Activated naive CD8-positive, alpha-beta T cell (primary cell): ENCODE data around the gene CD80.
A peak's percentile ranks its signal among the peaks of the same experiment; 100 is the strongest.
"Not testable (repeated sequence)": the region's sequence is repeated elsewhere in the genome, so short reads cannot be mapped to it uniquely, and the experiment has no call there.

Experiments used
- H3K27ac Mint-ChIP-seq: one replicate; pipeline ENCODE4 v1.8.0; 2021; ENCODE audit warnings: mixed read lengths
- H3K27me3 Mint-ChIP-seq: one replicate; pipeline ENCODE4 v1.8.0; 2021; ENCODE audit warnings: mixed read lengths
- H3K36me3 Mint-ChIP-seq: one replicate; pipeline ENCODE4 v1.8.0; 2021; ENCODE audit warnings: mixed read lengths
- H3K4me1 Mint-ChIP-seq: one replicate; pipeline ENCODE4 v1.8.0; 2021; ENCODE audit warnings: low read depth, mixed read lengths
- H3K4me3 Mint-ChIP-seq: one replicate; pipeline ENCODE4 v1.8.0; 2021; ENCODE audit warnings: mild to moderate bottlenecking, mixed read lengths
- H3K9me3 Mint-ChIP-seq: one replicate; pipeline ENCODE4 v1.8.0; 2021; ENCODE audit warnings: low read depth, mixed read lengths

Gene CD80

GRCh38 chr3:119590706-119591105 is 31.3 kb upstream of the CD80 start:
- Mint-ChIP-seq H3K27ac (no peak overlapping the region), H3K4me1 (peaks cover 6% of the 10 kb centered on the region), H3K9me3 (no peaks in the 10 kb centered on the region), H3K27me3 (peaks cover 12% of the 10 kb centered on the region), H3K36me3 (no peaks in the 10 kb centered on the region), H3K4me3 (no peak overlapping the region)

GRCh38 chr3:119589102-119589773 is 29.8 kb upstream of the CD80 start:
- peaks cover 6% of the 10 kb centered on the region for H3K4me1 Mint-ChIP-seq
- H3K27ac Mint-ChIP-seq: no peak overlapping the region
- H3K36me3 Mint-ChIP-seq: no peaks in the 10 kb centered on the region
- H3K27me3 Mint-ChIP-seq: peaks cover 12% of the 10 kb centered on the region
- no peak overlapping the region for H3K4me3 Mint-ChIP-seq
- no peaks in the 10 kb centered on the region for H3K9me3 Mint-ChIP-seq

GRCh38 chr3:119588112-119588511 is 28.7 kb upstream of the CD80 start:
- H3K4me1 Mint-ChIP-seq: peaks cover 6% of the 10 kb centered on the region
- H3K27ac Mint-ChIP-seq: no peak overlapping the region
- no peaks in the 10 kb centered on the region for H3K36me3 Mint-ChIP-seq
- no peak overlapping the region for H3K4me3 Mint-ChIP-seq
- no peaks in the 10 kb centered on the region for H3K9me3 Mint-ChIP-seq
- H3K27me3 Mint-ChIP-seq: peaks cover 10% of the 10 kb centered on the region

- Mint-ChIP-seq H3K4me1 (peaks cover 10% of the 10 kb centered on the region), H3K27ac (no peak overlapping the region), H3K4me3 (no peak overlapping the region), H3K27me3 (peaks cover 9% of the 10 kb centered on the region), H3K9me3 (no peaks in the 10 kb centered on the region), H3K36me3 (no peaks in the 10 kb centered on the region)
These were observed 27.3 kb upstream of the CD80 start for GRCh38 chr3:119586733-119587172.

GRCh38 chr3:119585856-119586570 is 26.6 kb upstream of the CD80 start:
- H3K4me1 Mint-ChIP-seq: peaks cover 10% of the 10 kb centered on the region
- H3K36me3 Mint-ChIP-seq: peaks cover 2% of the 10 kb centered on the region
- H3K27ac Mint-ChIP-seq: no peak overlapping the region
- peaks cover 9% of the 10 kb centered on the region for H3K27me3 Mint-ChIP-seq
- H3K9me3 Mint-ChIP-seq: no peaks in the 10 kb centered on the region
- no peak overlapping the region for H3K4me3 Mint-ChIP-seq

- no peak overlapping the region for H3K4me3 Mint-ChIP-seq
- no peaks in the 10 kb centered on the region for H3K9me3 Mint-ChIP-seq
- H3K4me1 Mint-ChIP-seq: peaks cover 12% of the 10 kb centered on the region
- peaks cover 8% of the 10 kb centered on the region for H3K27me3 Mint-ChIP-seq
- peaks cover 2% of the 10 kb centered on the region for H3K36me3 Mint-ChIP-seq
- H3K27ac Mint-ChIP-seq: no peak overlapping the region
These were observed 25.8 kb upstream of the CD80 start for GRCh38 chr3:119585208-119585607.

- Mint-ChIP-seq H3K9me3 (no peaks in the 10 kb centered on the region), H3K27me3 (peaks cover 7% of the 10 kb centered on the region), H3K4me1 (peaks cover 14% of the 10 kb centered on the region), H3K27ac (no peak overlapping the region), H3K4me3 (no peak overlapping the region), H3K36me3 (peaks cover 2% of the 10 kb centered on the region)
These were observed 22.8 kb upstream of the CD80 start for GRCh38 chr3:119582178-119582577.

- peaks cover 2% of the 10 kb centered on the region for H3K36me3 Mint-ChIP-seq
- H3K9me3 Mint-ChIP-seq: no peaks in the 10 kb centered on the region
- peak overlapping the region; percentile 95 for H3K4me3 Mint-ChIP-seq
- H3K27me3 Mint-ChIP-seq: peaks cover 7% of the 10 kb centered on the region
- H3K27ac Mint-ChIP-seq: peak overlapping the region; percentile 88
- peaks cover 14% of the 10 kb centered on the region for H3K4me1 Mint-ChIP-seq
These were observed 20.8 kb upstream of the CD80 start for GRCh38 chr3:119580067-119580760.

- peaks cover 7% of the 10 kb centered on the region for H3K27me3 Mint-ChIP-seq
- peaks cover 2% of the 10 kb centered on the region for H3K36me3 Mint-ChIP-seq
- H3K4me3 Mint-ChIP-seq: peak within 1 kb of the TSS; percentile 95
- H3K9me3 Mint-ChIP-seq: no peaks in the 10 kb centered on the region
- H3K4me1 Mint-ChIP-seq: peaks cover 14% of the 10 kb centered on the region
- H3K27ac Mint-ChIP-seq: peak within 1 kb of the TSS; percentile 88
These were observed 20.1 kb upstream of the CD80 start, which contains the start of gene ADPRH for GRCh38 chr3:119579366-119580066. ADPRH (plus strand) TSS chr3:119579492; CDS start chr3:119582170, 2,678 bp downstream.

- Mint-ChIP-seq H3K4me1 (peaks cover 11% of the 10 kb centered on the region), H3K36me3 (no peaks in the 10 kb centered on the region), H3K27me3 (peaks cover 9% of the 10 kb centered on the region), H3K4me3 (no peak overlapping the region), H3K27ac (no peak overlapping the region), H3K9me3 (no peaks in the 10 kb centered on the region)
These were observed 16.1 kb upstream of the CD80 start for GRCh38 chr3:119575507-119575906.

GRCh38 chr3:119571688-119572087 is 12.3 kb upstream of the CD80 start:
- no peaks in the 10 kb centered on the region for H3K36me3 Mint-ChIP-seq
- no peak overlapping the region for H3K27ac Mint-ChIP-seq
- no peaks in the 10 kb centered on the region for H3K4me1 Mint-ChIP-seq
- H3K4me3 Mint-ChIP-seq: no peak overlapping the region
- peaks cover 4% of the 10 kb centered on the region for H3K27me3 Mint-ChIP-seq
- H3K9me3 Mint-ChIP-seq: no peaks in the 10 kb centered on the region

GRCh38 chr3:119571230-119571629 is 11.8 kb upstream of the CD80 start:
- no peaks in the 10 kb centered on the region for H3K36me3 Mint-ChIP-seq
- H3K27me3 Mint-ChIP-seq: peaks cover 4% of the 10 kb centered on the region
- no peaks in the 10 kb centered on the region for H3K9me3 Mint-ChIP-seq
- H3K4me1 Mint-ChIP-seq: no peaks in the 10 kb centered on the region
- no peak overlapping the region for H3K4me3 Mint-ChIP-seq
- no peak overlapping the region for H3K27ac Mint-ChIP-seq

- Mint-ChIP-seq H3K27ac (no peak overlapping the region), H3K9me3 (no peaks in the 10 kb centered on the region), H3K4me1 (no peaks in the 10 kb centered on the region), H3K27me3 (peaks cover 4% of the 10 kb centered on the region), H3K4me3 (no peak overlapping the region), H3K36me3 (no peaks in the 10 kb centered on the region)
These were observed 10.8 kb upstream of the CD80 start for GRCh38 chr3:119570229-119570628.

GRCh38 chr3:119569156-119569555 is 9.7 kb upstream of the CD80 start:
- no peaks in the 10 kb centered on the region for H3K4me1 Mint-ChIP-seq

GRCh38 chr3:119563334-119563733 is 3.9 kb upstream of the CD80 start:
- H3K4me3 Mint-ChIP-seq, H3K4me1 Mint-ChIP-seq, H3K9me3 Mint-ChIP-seq, H3K27me3 Mint-ChIP-seq, H3K27ac Mint-ChIP-seq, H3K36me3 Mint-ChIP-seq: not testable (repeated sequence)

More at GRCh38 chr3:119569156-119569555, 9.7 kb upstream of the CD80 start:
- Mint-ChIP-seq H3K27me3 (peaks cover 4% of the 10 kb centered on the region), H3K4me3 (no peak overlapping the region), H3K36me3 (no peaks in the 10 kb centered on the region), H3K27ac (no peak overlapping the region), H3K9me3 (no peaks in the 10 kb centered on the region)
